HepG2 (cell line): ENCODE results near the gene TOR1B. TPM values are rescaled to one million over a fixed set of nuclear protein-coding genes. Genes with fewer than 3 reads are reported as not detected.

Experiments used
- ATAC-seq: fragments of 200-7000 bp; cut with Tn5 transposase; 3 replicates; pipeline ENCODE4 v1.9.1; 2020; ENCODE audit warnings: mild to moderate bottlenecking, moderate library complexity
- BruUV-seq: library from RNA; stranded (reverse); fragments of 400-500 nt; replicated peaks from 2 replicates; lab custom pipeline; 2021; lab: Mats Ljungman, UMichigan
- CTCF ChIA-PET: fragments of 300-600 bp; formaldehyde crosslinking; extraction: SDS; loops from one replicate; lab custom pipeline; 2021; ENCODE audit warnings: low total read pairs, inconsistent platforms, low intra/inter-chr PET ratio; lab: Yijun Ruan, JAX
- POLR2A ChIA-PET: fragments of 350-600 bp; sonication (Branson Sonifier 250); formaldehyde crosslinking; loops from one replicate; lab custom pipeline; 2020; ENCODE audit warnings: antibody characterized with exemption, inconsistent platforms; lab: Yijun Ruan, JAX
- DNase-seq: peaks from one replicate; pipeline ENCODE4 v3.0.0-alpha.2; 2015; ENCODE audit warnings: low spot score
- FAIRE-seq: peaks from 3 replicates; lab custom pipeline; 2011; peaks lifted over from hg19 to GRCh38; lab: Jason Lieb, UNC
- H2AFZ ChIP-seq: one replicate; pipeline ENCODE4 v1.6.1; 2011; ENCODE audit warnings: low read length, inconsistent platforms
- H3K27ac ChIP-seq: fragments of 300-600 bp; 3 replicates; pipeline ENCODE4 v1.8.0; 2011; ENCODE audit warnings: mixed run types, mild to moderate bottlenecking, mixed read lengths, low read length, inconsistent platforms; ENCODE audit not compliant: insufficient read depth; ENCODE audit errors: extremely low read length
- H3K27me3 ChIP-seq, 2 experiments: fragments of 200-600 bp in 1 of 2; 2 replicates in 1 of 2; 3 replicates in 1 of 2; pipeline versions ENCODE4 v1.6.0 to v1.8.0; 2011; ENCODE audit warnings: low read length in 2 of 2, mild to moderate bottlenecking in 2 of 2, moderate library complexity in 2 of 2, inconsistent platforms in 1 of 2; ENCODE audit not compliant: insufficient read depth in 2 of 2, control insufficient read depth in 1 of 2
- H3K36me3 ChIP-seq, 2 experiments: fragments of 200-600 bp in 1 of 2; replicated peaks in 1 of 2; 2 replicates in 1 of 2; 3 replicates in 1 of 2; pipeline versions ENCODE4 v1.5.1 to v1.8.0; 2011; ENCODE audit warnings: low read length in 2 of 2, inconsistent platforms in 1 of 2; ENCODE audit not compliant: insufficient read depth in 2 of 2, control insufficient read depth in 1 of 2
- H3K4me1 ChIP-seq: 2 replicates; pipeline ENCODE4 v1.5.1; 2012; ENCODE audit warnings: low read length, inconsistent platforms; ENCODE audit not compliant: insufficient read depth
- H3K4me2 ChIP-seq: 2 replicates; pipeline ENCODE4 v1.6.0; 2011; ENCODE audit warnings: low read depth, low read length, inconsistent platforms
- H3K4me3 ChIP-seq, 3 experiments: fragments of 200-600 bp in 1 of 3; sonication (generic), shearing (Covaris generic) in 1 of 3; replicated peaks in 1 of 3; 2 replicates each; pipeline ENCODE4 v1.5.1; 2011 to 2016; ENCODE audit warnings: low read length in 3 of 3, inconsistent platforms in 2 of 3, low read depth in 2 of 3, mild to moderate bottlenecking in 2 of 3, control low read depth in 1 of 3, mixed read lengths in 1 of 3; ENCODE audit not compliant: insufficient read depth in 1 of 3
- H3K79me2 ChIP-seq: one replicate; pipeline ENCODE4 v1.6.1; 2011; ENCODE audit warnings: low read length, inconsistent platforms; ENCODE audit not compliant: insufficient read depth
- H3K9ac ChIP-seq: 2 replicates; pipeline ENCODE4 v1.6.0; 2011; ENCODE audit warnings: mild to moderate bottlenecking, low read depth, low read length, inconsistent platforms; ENCODE audit not compliant: insufficient read depth
- H3K9me3 ChIP-seq: 2 replicates; pipeline ENCODE4 v1.5.1; 2012; ENCODE audit warnings: mild to moderate bottlenecking, low read length
- H4K20me1 ChIP-seq: 2 replicates; pipeline ENCODE4 v1.6.0; 2011; ENCODE audit warnings: inconsistent platforms, mild to moderate bottlenecking, low read length, moderate library complexity; ENCODE audit not compliant: insufficient read depth
- FOSL2 ChIP-seq: sonication (generic); formaldehyde crosslinking; IDR thresholded peaks from 2 replicates; pipeline ENCODE4 v1.4.0; 2020; ENCODE audit warnings: missing genetic modification reagents
- KMT2B ChIP-seq: IDR thresholded peaks from 2 replicates; pipeline ENCODE4 v1.6.1; 2016; ENCODE audit warnings: missing genetic modification reagents, missing compliant biosample characterization
- NFATC3 ChIP-seq: sonication (generic); formaldehyde crosslinking; IDR thresholded peaks from 2 replicates; pipeline ENCODE4 v1.5.1; 2020; ENCODE audit warnings: mild to moderate bottlenecking, missing genetic modification reagents
- NFE2L1 ChIP-seq: sonication (generic); formaldehyde crosslinking; IDR thresholded peaks from 2 replicates; pipeline ENCODE4 v1.4.0; 2020; ENCODE audit warnings: missing genetic modification reagents, mild to moderate bottlenecking, borderline replicate concordance
- POLR2AphosphoS5 ChIP-seq: IDR thresholded peaks from 2 replicates; pipeline ENCODE4 v1.6.1; 2012; ENCODE audit warnings: low read depth, low read length
- REL ChIP-seq: sonication (generic); formaldehyde crosslinking; conservative IDR thresholded peaks from 2 replicates; pipeline ENCODE4 v1.8.0; 2022; ENCODE audit warnings: mild to moderate bottlenecking, missing genetic modification reagents, moderate library complexity
- SIN3A ChIP-seq: IDR thresholded peaks from 2 replicates; pipeline ENCODE4 v1.6.1; 2011; ENCODE audit warnings: low read depth, mild to moderate bottlenecking, control low read depth, low read length, borderline replicate concordance
- SIN3B ChIP-seq: fragments of 150-350 bp; IDR thresholded peaks from 2 replicates; pipeline ENCODE4 v1.6.1; 2014; ENCODE audit warnings: low read length
- SRSF4 ChIP-seq: fragments of 200-400 bp; formaldehyde crosslinking; IDR thresholded peaks from one replicate; pipeline ENCODE4 v1.6.1; 2018; ENCODE audit warnings: mild to moderate bottlenecking, low read depth, low read length, moderate library complexity; ENCODE audit not compliant: poor library complexity, severe bottlenecking
- SUZ12 ChIP-seq: fragments of 150-350 bp; IDR thresholded peaks from 2 replicates; pipeline ENCODE4 v1.6.1; 2014; ENCODE audit warnings: low read depth, low read length
- ZNF280D ChIP-seq: sonication (generic); formaldehyde crosslinking; IDR thresholded peaks from 2 replicates; pipeline ENCODE4 v1.5.1; 2020; ENCODE audit warnings: mild to moderate bottlenecking, missing genetic modification reagents
- ZNF446 ChIP-seq: sonication (generic); formaldehyde crosslinking; IDR thresholded peaks from 2 replicates; pipeline ENCODE4 v1.5.0; 2020; ENCODE audit warnings: mild to moderate bottlenecking, missing genetic modification reagents
- ZNF468 ChIP-seq: sonication (generic); formaldehyde crosslinking; IDR thresholded peaks from 2 replicates; pipeline ENCODE4 v1.8.0; 2022; ENCODE audit warnings: mild to moderate bottlenecking, moderate library complexity, missing genetic modification reagents
- ZNF768 ChIP-seq: sonication (generic); formaldehyde crosslinking; IDR thresholded peaks from 2 replicates; pipeline ENCODE4 v1.4.0; 2020; ENCODE audit warnings: missing genetic modification reagents
- WGBS: methylation state at CpG from one replicate; pipeline ENCODE4 v1.1.6; 2017; ENCODE audit warnings: low lambda C conversion rate; 5-methylcytosine and 5-hydroxymethylcytosine counted together
- in situ Hi-C: cut with HindIII; loops from 2 replicates; pipeline ENCODE4 v1.10.0; 2017; ENCODE audit warnings: low pct_unique_long_range_greater_than_20kb; ENCODE audit not compliant: extremely low pct_ligation_motif_present
- intact Hi-C: fragments of 100-400 bp; cut with micrococcal nuclease; formaldehyde crosslinking; loops from one replicate; pipeline ENCODE4 v1.10.0; 2022; ENCODE audit not compliant: unreplicated experiment
- polyA plus RNA-seq, 8 experiments: library from polyadenylated mRNA; depleted of rRNA in 3 of 8; stranded (reverse) in 7 of 8; unstranded in 1 of 8; fragments of >200 nt; fragmentation: Illumina TruSeq in 4 of 8; extraction: Trizol in 4 of 8; gene quantifications; 2 replicates each; pipeline versions ENCODE4 v1.2.1 to v1.2.3, GENCODE V29; 2011 to 2016; ENCODE audit warnings: low read depth in 4 of 8, missing spikeins in 1 of 8, mixed read lengths in 1 of 8; ENCODE audit not compliant: insufficient read depth in 1 of 8
- total RNA-seq, 5 experiments: library from RNA; depleted of rRNA; stranded (reverse); fragments of >200 nt; fragmentation: Illumina TruSeq; extraction: Trizol; gene quantifications; 2 replicates each; pipeline ENCODE4 v1.2.3, GENCODE V29; 2016; ENCODE audit warnings: low read depth in 1 of 5
- TF ChIP-seq, protein P1 (sequence below): sonication (generic); IDR thresholded peaks from 2 replicates; pipeline ENCODE4 v1.6.1; 2016; ENCODE audit warnings: low read depth, borderline replicate concordance

TOR1B gene
- total and polyA plus RNA-seq, 2 of the 13 experiments (the other 11 are each of a cell fraction or from before 2014, with no cell fraction given): 18.1 to 21.3 TPM

GRCh38 chr9:129838707-129839259 lies 35.8 kb downstream of the TOR1B start:
- POLR2A ChIA-PET: no interaction called here
- Histone ChIP-seq H3K4me1 (peaks cover 13% of the 10 kb centered on the region), H3K4me2 (no peak overlapping the region), H3K9ac (no peak overlapping the region), H4K20me1 (no peaks in the 10 kb centered on the region), H3K36me3 (no peaks in the 10 kb centered on the region), H2AFZ (no peak overlapping the region), H3K9me3 (no peaks in the 10 kb centered on the region), H3K27ac (no peak overlapping the region), H3K79me2 (peaks cover 4% of the 10 kb centered on the region), H3K4me3 (no peak overlapping the region), H3K27me3 (no peaks in the 10 kb centered on the region; a peak in 1 of 5 replicates)
- no TSS peak for BruUV-seq
- CTCF ChIA-PET: no interaction called here
- FAIRE-seq (no peak), ATAC-seq (no peak), DNase-seq (no peak)
- 75% methylated on average over 12 of the region's 12 CpGs for WGBS
- in situ Hi-C loops: no loop called here
- intact Hi-C loops: no loop called here
- TF ChIP-seq NFATC3 (CRISPR knock-in tag) (no peak), ZNF768 (CRISPR knock-in tag) (peak; percentile 74)

- no peaks in the 10 kb centered on the region for H3K79me2 ChIP-seq
- BruUV-seq: no TSS peak
- FAIRE-seq (no peak), ATAC-seq (no peak), DNase-seq (no peak)
- intact Hi-C loops: no loop called here
- no peak overlapping the region for H2AFZ ChIP-seq
- ChIA-PET CTCF (no interaction called here), POLR2A (no interaction called here)
- no peaks in the 10 kb centered on the region; a peak in 1 of 5 replicates for H3K27me3 ChIP-seq
- no peak overlapping the region for H3K4me3 ChIP-seq
- no peaks in the 10 kb centered on the region for H3K36me3 ChIP-seq
- H3K9ac ChIP-seq: no peak overlapping the region
- H3K4me1 ChIP-seq: peaks cover 10% of the 10 kb centered on the region
- H3K27ac ChIP-seq: no peak overlapping the region
- in situ Hi-C loops: no loop called here
- no peak overlapping the region for H3K4me2 ChIP-seq
- H4K20me1 ChIP-seq: no peaks in the 10 kb centered on the region
- 74% methylated on average over 10 of the region's 10 CpGs for WGBS
- H3K9me3 ChIP-seq: no peaks in the 10 kb centered on the region
- no peak for TF ChIP-seq SUZ12
- no peak for TF ChIP-seq NFE2L1 (CRISPR knock-in tag)
- no peak for TF ChIP-seq ZNF468 (CRISPR knock-in tag)
- no peak for TF ChIP-seq POLR2AphosphoS5
- TF ChIP-seq REL (CRISPR knock-in tag): no peak
- TF ChIP-seq, protein P1, sequence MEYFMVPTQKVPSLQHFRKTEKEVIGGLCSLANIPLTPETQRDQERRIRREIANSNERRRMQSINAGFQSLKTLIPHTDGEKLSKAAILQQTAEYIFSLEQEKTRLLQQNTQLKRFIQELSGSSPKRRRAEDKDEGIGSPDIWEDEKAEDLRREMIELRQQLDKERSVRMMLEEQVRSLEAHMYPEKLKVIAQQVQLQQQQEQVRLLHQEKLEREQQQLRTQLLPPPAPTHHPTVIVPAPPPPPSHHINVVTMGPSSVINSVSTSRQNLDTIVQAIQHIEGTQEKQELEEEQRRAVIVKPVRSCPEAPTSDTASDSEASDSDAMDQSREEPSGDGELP: no peak
- TF ChIP-seq SIN3B: no peak
- no peak for TF ChIP-seq SIN3A
- no peak for TF ChIP-seq ZNF446 (CRISPR knock-in tag)
- no peak for TF ChIP-seq KMT2B
- no peak for TF ChIP-seq SRSF4
- TF ChIP-seq ZNF280D (CRISPR knock-in tag): no peak
- TF ChIP-seq FOSL2 (CRISPR knock-in tag): no peak
Observed at GRCh38 chr9:129839324-129840023, 36.5 kb downstream of the TOR1B start.
